KOPT-K1 (cell line): ENCODE data around the gene PPP2R2D.
A peak's percentile ranks its signal among the peaks of the same experiment; 100 is the strongest.

Experiments
- H3K27ac ChIP-seq: fragments of 200-600 bp; sonication (generic); 2 replicates; pipeline ENCODE4 v1.5.1; 2016; ENCODE audit warnings: antibody characterized with exemption, mild to moderate bottlenecking, low read depth, low read length; ENCODE audit not compliant: poor library complexity, severe bottlenecking
- H3K36me3 ChIP-seq: fragments of 200-600 bp; sonication (generic); 2 replicates; pipeline ENCODE4 v1.5.1; 2017; ENCODE audit warnings: antibody characterized with exemption, mild to moderate bottlenecking, low read length, moderate library complexity; ENCODE audit not compliant: insufficient read depth
- H3K9me3 ChIP-seq: fragments of 200-600 bp; sonication (generic); 2 replicates; pipeline ENCODE4 v1.5.1; 2017; ENCODE audit warnings: antibody characterized with exemption, low read length, mild to moderate bottlenecking; ENCODE audit not compliant: insufficient read depth, poor library complexity, severe bottlenecking

Gene PPP2R2D

GRCh38 chr10:131934769-131935168 lies 34.0 kb downstream of the PPP2R2D start:
- H3K36me3 ChIP-seq, result peaks cover 56% of the 10 kb centered on the region
- H3K27ac ChIP-seq, result peak overlapping the region; percentile 31
- no peaks in the 10 kb centered on the region for H3K9me3 ChIP-seq

- Histone ChIP-seq H3K9me3 (no peaks in the 10 kb centered on the region), H3K36me3 (peaks cover 55% of the 10 kb centered on the region), H3K27ac (peak overlapping the region; percentile 31)
Observed at GRCh38 chr10:131935260-131935659, 34.5 kb downstream of the PPP2R2D start.

- Histone ChIP-seq H3K9me3 (no peaks in the 10 kb centered on the region), H3K27ac (no peak overlapping the region), H3K36me3 (peaks cover 64% of the 10 kb centered on the region)
Observed at GRCh38 chr10:131936294-131936693, 35.5 kb downstream of the PPP2R2D start.

GRCh38 chr10:131936736-131937135 lies 35.9 kb downstream of the PPP2R2D start:
- Histone ChIP-seq H3K27ac (no peak overlapping the region), H3K9me3 (no peaks in the 10 kb centered on the region), H3K36me3 (peaks cover 68% of the 10 kb centered on the region)

- no peak overlapping the region for H3K27ac ChIP-seq
- H3K36me3 ChIP-seq, result peaks cover 79% of the 10 kb centered on the region
- no peaks in the 10 kb centered on the region for H3K9me3 ChIP-seq
Observed at GRCh38 chr10:131937836-131938235, 37.0 kb downstream of the PPP2R2D start.

GRCh38 chr10:131938681-131939080 lies 37.9 kb downstream of the PPP2R2D start:
- H3K36me3 ChIP-seq, result peaks cover 87% of the 10 kb centered on the region
- H3K27ac ChIP-seq, result no peak overlapping the region
- no peaks in the 10 kb centered on the region for H3K9me3 ChIP-seq

GRCh38 chr10:131942455-131942854 lies 41.6 kb downstream of the PPP2R2D start:
- Histone ChIP-seq H3K9me3 (no peaks in the 10 kb centered on the region), H3K27ac (no peak overlapping the region), H3K36me3 (peaks cover 91% of the 10 kb centered on the region)

GRCh38 chr10:131943021-131943814 lies 42.4 kb downstream of the PPP2R2D start:
- Histone ChIP-seq H3K27ac (no peak overlapping the region), H3K36me3 (peaks cover 91% of the 10 kb centered on the region), H3K9me3 (no peaks in the 10 kb centered on the region)

- H3K27ac ChIP-seq, result no peak overlapping the region
- no peaks in the 10 kb centered on the region for H3K9me3 ChIP-seq
- peaks cover 95% of the 10 kb centered on the region for H3K36me3 ChIP-seq
Observed at GRCh38 chr10:131944412-131944811, 43.6 kb downstream of the PPP2R2D start.

- Histone ChIP-seq H3K27ac (no peak overlapping the region), H3K9me3 (no peaks in the 10 kb centered on the region), H3K36me3 (peaks cover 99% of the 10 kb centered on the region)
Observed at GRCh38 chr10:131944976-131945695, 44.3 kb downstream of the PPP2R2D start.

GRCh38 chr10:131946321-131946751 lies 45.5 kb downstream of the PPP2R2D start:
- H3K9me3 ChIP-seq, result no peaks in the 10 kb centered on the region
- H3K27ac ChIP-seq, result no peak overlapping the region
- peaks cover 99% of the 10 kb centered on the region for H3K36me3 ChIP-seq

- Histone ChIP-seq H3K36me3 (peaks cover 98% of the 10 kb centered on the region), H3K27ac (no peak overlapping the region), H3K9me3 (no peaks in the 10 kb centered on the region)
Observed at GRCh38 chr10:131946880-131947279, 46.1 kb downstream of the PPP2R2D start.

GRCh38 chr10:131947631-131948347 lies 47.0 kb downstream of the PPP2R2D start:
- Histone ChIP-seq H3K27ac (no peak overlapping the region), H3K36me3 (peaks cover 93% of the 10 kb centered on the region), H3K9me3 (no peaks in the 10 kb centered on the region)

GRCh38 chr10:131948501-131948900 lies 47.7 kb downstream of the PPP2R2D start:
- H3K36me3 ChIP-seq, result peaks cover 94% of the 10 kb centered on the region
- H3K9me3 ChIP-seq, result no peaks in the 10 kb centered on the region
- no peak overlapping the region for H3K27ac ChIP-seq
